NCI-H2029 (cell line): ENCODE data around the gene ZNF594.
"Not testable (repeated sequence)": the region's sequence is repeated elsewhere in the genome, so short reads cannot be mapped to it uniquely, and the experiment has no call there.

Experiments used
- DNase-seq: peaks from one replicate; lab custom pipeline; 2025; lab: John Stamatoyannopoulos, UW

Gene ZNF594

DNA sequence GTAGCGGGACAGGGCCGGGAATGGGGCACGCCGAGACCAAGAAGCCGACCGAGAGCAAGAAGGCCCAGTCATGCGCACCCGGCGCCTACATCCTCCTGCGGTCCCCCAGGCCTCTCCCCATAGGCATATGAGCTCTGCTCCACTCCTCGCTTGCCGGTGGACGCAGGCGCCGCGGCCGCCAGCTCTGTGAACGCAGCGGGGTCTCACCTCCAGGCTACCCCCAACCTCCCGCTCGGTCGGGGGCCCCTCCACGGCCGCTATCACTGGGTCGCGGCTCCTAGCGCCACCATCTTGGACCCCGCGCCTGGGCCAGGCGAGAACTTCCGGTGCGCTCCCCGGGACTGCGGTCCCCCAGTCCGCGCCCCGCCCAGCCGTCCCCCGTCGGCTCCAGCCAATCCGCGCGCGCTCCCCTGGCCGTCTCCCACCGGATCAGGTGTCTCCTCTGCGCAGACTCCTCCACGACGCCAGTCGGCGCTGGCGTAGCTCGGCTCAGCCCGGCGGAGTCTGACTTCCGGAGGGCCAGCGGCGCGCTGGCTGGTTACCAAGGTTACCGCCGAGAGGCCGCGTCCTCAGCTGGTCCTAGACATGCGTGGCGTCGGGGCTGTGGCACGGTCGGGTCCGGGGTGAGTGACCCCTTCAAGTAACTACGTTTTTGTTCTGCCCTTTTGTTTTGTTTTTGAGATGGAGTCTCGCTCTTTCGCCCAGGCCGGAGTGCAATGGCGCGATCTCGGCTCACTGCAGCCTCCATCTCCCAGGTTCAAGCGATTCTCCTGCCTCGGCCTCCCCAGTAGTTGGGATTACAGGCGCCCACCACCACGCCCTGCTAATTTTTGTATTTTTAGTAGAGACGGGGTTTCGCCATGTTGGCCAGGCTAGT lies at the start of gene ZNF594:
Gene ZNF594 (minus strand): TSS at position 328 of the 877 bp plus-strand sequence. CDS start 7,612 bp downstream, outside the sequence.
- peak; percentile 84 for DNase-seq

DNA sequence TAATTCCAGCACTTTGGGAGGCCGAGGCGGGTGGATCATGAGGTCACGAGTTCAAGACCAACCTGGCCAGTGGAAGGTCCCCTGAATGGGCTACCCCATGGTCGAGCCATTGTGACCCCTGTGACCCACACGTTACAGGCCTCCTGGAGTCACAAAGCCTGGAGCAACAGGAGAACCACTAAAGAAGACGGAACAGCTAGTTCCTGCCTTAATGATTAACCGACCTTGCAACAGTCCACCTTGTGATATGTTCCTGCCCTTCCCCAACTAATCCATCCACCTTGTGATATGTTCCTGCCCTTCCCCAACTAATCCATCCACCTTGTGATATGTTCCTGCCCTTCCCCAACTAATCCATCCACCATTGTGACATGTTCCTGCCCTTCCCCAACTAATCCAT lies 48.1 kb upstream of the ZNF594 start:
- DNase-seq = not testable (repeated sequence)

DNA sequence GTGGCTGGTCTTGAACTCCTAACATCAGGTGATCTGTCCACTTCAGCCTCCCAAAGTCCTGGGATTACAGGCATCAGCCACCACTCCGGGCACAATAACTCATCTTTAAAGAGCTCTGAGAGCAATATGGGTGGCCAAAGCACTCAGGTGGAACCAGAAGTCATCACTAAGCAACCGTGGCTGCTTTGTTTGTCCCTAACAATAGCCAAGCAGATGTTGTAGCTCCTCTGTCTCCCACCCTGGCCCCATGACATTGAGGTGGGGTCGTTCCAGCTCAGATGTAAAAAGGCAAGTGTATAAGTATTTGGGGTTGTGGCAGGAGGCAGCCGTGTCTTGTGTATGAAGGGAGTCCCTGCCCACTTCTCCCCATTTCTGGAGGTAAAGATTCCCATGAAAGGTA lies 46.7 kb upstream of the ZNF594 start:
- no peak for DNase-seq

DNA sequence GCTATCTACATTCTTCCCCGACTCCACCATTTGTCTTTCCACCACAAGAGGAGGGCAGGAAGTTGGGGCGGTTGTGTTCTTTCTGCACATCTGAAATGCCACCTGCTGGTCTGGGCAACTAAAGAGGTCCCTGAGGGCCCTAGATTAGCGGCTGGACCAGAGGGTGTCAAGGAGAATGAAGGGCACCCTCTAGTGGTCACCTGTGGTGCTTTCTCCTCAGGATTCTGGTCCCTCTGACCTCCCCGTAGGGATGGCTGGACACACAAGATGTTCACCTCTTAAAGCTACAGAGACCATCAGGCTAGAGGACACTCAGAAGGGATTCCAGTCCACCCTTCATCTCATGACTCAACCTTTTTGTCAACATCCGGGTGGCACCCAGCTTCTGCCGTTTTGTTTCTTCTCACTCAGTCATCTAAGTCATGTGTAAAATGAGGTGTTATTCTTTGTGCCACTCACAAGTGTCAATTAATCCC lies 45.9 kb upstream of the ZNF594 start:
- DNase-seq = peak; percentile 16

- no peak for DNase-seq
Observed at GRCh38 chr17:5236938-5237540, 45.4 kb upstream of the ZNF594 start.

DNA sequence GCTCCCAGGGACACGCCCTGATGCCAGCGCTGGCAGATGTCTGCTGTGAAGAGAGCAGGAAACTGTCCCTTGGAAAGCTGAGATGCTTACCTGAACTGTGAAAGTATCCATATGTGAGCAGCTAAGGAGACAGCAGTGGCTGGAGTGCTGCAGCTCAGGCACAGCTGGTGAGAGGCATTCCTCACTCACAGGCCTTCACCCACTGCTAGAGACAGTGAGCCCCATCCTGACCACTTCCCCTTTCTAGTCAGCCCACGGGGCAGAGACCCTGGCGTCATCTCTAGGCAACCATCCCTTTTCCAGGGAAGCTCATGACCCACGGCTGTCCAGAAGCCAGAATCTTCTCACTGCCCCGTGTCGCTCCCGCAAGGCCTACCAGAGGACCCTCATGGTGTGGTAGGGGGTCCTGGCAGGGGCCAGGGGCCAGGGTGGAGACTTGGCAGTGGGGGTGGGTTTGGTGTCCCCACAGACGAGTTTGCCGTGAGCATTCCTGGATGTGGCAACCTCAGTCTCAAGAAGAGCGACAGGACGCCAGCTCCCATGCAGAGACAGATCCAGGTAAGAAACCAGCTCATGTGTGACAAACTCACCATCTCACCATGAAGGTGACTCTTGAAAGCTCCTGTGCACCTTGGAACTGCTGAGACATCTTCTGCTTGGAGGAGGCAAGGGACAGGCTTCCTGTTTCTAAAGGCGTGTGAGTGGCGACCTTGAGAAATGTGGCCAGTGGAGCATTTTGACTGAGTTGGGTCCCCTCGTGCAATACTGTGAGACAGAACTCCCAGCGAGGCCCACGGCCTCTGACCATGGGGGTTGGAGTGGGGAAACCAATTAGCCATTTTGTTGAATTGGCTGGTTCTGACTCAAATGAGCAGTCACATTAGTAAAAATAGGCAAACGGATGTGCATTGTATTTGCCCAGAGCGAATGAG lies 43.2 kb upstream of the ZNF594 start, which contains the start of gene SCIMP:
Gene SCIMP (minus strand): TSS at position 216 of the 932 bp plus-strand sequence. CDS start 105 bp downstream, at position 111.
- no peak for DNase-seq

GRCh38 chr17:5233492-5233891 lies 41.8 kb upstream of the ZNF594 start:
- DNase-seq = not testable (repeated sequence)

DNA sequence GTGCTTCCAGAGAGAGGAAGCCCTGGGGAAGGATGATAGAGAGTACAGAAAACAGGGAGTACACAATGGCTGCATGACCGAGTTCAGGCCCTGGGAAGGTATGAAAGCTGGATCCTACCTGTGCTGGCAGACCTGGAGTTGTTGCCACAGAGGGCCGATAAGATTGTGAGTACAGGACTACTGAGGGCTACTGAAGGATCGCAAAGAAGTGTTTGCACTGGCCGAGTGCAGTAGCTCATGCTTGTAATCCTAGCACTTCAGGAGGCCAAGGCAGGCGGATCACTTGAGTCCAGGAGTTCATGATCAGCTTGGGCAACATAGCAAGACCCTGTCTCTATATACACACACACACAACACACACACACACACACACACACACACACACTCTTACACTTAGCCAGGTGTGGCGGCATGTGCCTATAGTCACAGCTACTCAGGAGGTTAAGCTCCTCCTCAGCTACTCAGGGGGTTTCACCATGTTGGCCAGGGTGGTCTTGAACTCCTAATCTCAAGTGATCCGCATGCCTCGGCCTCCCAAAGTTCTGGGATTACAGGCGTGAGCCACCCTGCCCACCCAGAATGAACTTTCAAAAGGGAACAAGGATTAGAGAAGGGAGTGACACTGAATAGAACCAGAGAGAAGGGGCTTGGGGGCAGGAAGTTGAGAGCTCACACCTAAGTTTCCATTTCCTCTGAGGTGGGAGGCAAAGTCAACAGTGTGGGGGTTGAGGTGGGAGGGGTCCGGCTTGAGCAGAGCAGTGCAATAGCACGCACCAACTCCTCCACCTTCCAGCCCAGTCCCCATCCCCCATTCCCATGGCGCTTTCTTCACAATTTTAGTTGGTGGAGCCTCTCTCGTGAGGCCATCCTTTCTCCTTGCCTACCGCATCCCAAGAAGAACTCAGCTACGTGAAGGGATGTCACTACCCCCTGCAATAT lies 35.5 kb upstream of the ZNF594 start:
- DNase-seq = no peak

DNA sequence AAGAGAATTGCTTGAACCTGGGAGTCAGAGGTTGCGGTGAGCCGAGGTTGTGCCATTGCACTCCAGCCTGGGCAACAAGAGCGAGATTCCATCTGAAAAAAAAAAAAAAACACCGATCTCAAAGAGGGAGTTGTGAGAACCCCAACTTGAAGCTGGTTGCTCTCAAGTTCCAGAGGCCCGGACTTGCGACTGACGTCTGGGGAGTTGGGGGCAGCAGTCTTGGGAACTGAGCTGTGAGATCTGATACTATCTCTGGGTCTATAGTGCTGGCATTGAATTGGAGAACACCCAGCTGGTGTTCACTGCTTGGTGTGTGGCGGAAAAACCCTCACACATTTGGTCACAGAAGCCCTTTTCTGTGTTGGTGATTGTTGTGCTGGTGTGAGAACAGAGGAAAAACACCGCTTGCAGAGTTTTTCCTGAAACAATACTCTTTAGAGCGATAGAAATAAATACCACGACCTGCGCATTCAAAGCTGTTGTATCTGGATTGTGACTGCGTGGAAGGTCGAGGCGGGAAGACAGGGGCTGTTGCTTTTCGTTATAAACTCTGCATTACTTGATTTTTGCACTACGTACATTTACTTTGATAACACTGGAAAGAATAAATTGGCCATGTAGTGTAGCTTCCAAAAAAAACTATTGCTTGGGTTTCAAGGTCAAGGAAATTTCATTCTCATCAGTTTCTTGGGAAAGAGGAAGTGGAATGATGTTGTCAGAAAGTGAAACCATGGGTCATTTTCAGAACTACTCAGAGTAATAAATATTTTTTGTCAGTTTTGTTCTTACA lies 34.2 kb upstream of the ZNF594 start:
- DNase-seq = no peak

- not testable (repeated sequence) for DNase-seq
Observed at GRCh38 chr17:5221912-5222311, 30.2 kb upstream of the ZNF594 start.

- no peak for DNase-seq
Observed at GRCh38 chr17:5220074-5220473, 28.4 kb upstream of the ZNF594 start.

- no peak for DNase-seq
Observed at GRCh38 chr17:5219536-5219935, 27.9 kb upstream of the ZNF594 start.

DNA sequence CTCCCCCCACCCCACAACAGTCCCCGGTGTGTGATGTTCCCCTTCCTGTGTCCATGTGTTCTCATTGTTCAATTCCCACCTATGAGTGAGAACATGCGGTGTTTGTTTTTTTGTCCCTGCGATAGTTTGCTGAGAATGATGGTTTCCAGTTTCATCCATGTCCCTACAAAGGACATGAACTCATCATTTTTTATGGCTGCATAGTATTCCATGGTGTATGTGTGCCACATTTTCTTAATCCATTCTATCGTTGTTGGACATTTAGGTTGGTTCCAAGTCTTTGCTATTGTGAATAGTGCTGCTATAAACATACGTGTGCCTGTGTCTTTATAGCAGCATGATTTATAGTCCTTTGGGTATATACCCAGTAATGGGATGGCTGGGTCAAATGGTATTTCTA lies 25.9 kb upstream of the ZNF594 start:
- not testable (repeated sequence) for DNase-seq

DNA sequence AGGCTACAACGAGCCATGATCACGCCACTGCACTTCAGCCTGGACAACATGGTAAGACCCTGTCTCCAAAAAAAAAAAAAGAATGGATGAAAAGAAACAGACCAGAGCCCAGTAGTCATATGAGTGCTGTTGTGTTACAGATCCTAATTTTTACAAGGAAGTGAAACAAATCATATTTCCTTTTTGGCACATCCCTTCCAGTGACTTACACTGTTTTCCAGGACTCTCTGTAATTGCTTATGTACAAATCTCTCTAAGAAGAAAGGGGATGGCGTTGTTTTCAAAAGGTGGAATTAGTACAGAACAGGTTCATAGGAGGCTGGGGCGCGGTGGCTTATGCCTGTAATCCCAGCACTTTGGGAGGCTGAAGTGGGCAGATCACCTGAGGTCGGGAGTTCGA lies 19.8 kb upstream of the ZNF594 start:
- no peak for DNase-seq

DNA sequence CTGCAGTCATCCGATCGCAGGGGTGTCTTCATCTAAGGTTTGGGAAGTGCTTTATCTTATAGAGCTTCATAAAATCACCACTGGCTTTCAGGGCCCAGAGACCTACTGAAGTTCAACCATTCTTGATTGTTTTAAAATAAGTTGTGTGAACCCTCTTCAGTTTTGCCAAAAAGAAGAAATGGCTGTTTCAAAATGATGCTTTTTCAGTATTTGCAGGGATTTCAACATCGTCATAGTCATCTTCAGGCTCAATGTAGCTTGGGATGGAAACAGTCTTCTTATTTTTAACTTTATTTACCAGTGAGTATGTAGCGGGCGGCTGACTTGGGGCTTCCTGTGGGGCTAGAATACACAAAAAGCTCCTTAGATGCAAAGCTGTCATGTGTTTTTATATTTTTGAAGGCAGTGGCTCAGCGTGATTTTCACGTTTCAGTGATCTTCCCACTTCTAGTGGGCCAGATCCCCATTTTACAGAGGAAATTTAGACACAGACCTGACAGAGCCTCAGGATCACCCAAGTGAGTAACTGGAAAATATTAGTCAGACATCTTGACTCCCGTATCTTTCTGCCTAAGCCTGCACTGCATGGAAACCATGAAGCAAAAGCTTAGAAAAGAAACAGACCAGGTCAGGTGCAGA lies 19.1 kb upstream of the ZNF594 start:
- DNase-seq = no peak

DNA sequence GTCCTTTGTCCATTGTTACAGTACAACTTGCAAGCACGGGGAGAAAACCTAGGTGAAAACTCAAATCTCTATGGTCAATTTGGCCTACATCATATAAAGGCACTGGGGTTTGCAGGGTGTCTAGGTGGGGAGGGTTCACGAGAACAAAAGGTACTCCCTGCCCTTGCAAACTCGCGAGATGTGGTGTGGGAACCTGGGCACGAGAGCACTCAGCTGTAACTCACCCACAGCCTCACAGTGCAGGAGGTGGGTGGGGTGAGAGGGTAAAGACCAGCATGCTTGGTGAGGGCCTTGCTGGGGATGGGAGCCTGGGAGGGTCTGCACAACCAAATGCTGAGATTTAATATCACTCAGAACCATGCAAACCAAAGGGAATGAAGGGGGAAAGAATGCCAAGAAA lies 18.4 kb upstream of the ZNF594 start:
- DNase-seq = no peak

GRCh38 chr17:5209396-5209795 lies 17.7 kb upstream of the ZNF594 start:
- no peak for DNase-seq

GRCh38 chr17:5203908-5204294 lies 12.2 kb upstream of the ZNF594 start:
- DNase-seq = no peak

DNA sequence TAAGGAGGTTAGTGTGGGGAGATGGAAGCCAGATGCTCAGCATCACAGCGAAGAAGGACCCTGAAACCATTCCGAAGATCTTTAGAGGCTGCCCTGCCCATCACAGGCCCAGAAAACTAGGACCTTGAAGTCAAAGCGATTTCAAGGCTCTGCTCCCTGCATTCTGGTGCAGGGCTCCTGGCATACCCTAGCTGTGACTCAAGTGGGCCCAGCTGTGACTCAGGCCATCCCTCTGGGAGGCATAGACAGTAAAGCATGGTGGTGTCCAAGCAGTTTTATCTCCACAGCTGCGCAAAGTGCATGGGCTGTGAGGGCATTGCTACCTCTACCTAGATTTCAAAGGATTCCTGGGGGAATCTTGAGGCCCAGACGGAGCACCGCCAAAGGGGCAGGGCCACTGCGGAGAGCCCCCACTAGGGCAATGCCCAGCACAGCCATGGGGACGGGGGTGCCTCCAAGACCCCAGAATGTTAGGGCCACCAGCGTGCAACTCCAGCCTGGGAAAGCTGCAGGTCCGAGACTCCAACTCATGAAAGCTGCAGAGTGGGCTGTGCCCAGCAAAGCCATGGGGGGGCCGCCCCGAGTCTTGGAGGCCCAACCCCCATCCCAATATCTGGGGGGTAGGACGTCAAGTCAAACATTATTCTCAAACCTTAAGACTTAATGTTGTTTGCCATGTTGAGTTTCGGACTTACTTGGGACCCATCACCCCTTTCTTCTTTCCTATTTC lies 11.7 kb upstream of the ZNF594 start:
- DNase-seq = no peak
